ENCODE results near the gene MERTK. TPM values are rescaled to one million over a fixed set of nuclear protein-coding genes. Genes with fewer than 3 reads are reported as not detected.

Gene MERTK
- total and polyA plus RNA-seq, 2 of the 8 experiments (the other 6 are each of a cell fraction or from before 2014, with no cell fraction given) = 6.5 to 7.0 TPM

- ChIA-PET POLR2A (ENCODE audit: partially characterized antibody) (no interaction called here), CTCF (ENCODE audit: partially characterized antibody) (interaction anchor here (0.7 to 0.9 kb wide), 2 partner anchors 11 to 14 kb away, joined by 3 read pairs; no protein-coding TSS in a partner anchor)
- H3K27ac ChIP-seq (ENCODE audit: low read depth, low read length) = no peak overlapping the region
- H3K56ac ChIP-seq (replicated peaks; ENCODE audit: insufficient read length, low read depth, low read length) = no peak overlapping the region
- no peak overlapping the region for H2AK5ac ChIP-seq (ENCODE audit: low read depth, low read length)
- no peaks in the 10 kb centered on the region for H3K79me2 ChIP-seq (ENCODE audit: control insufficient read depth in 1 of 2, insufficient read depth in 2 of 2, low read length in 2 of 2)
- peaks cover 0 to 2% of the 10 kb centered on the region in 2 experiments for H4K20me1 ChIP-seq (replicated peaks in 1 of 2; ENCODE audit: control insufficient read depth in 1 of 2, insufficient read depth in 2 of 2, low read length in 2 of 2)
- H3K9ac ChIP-seq (replicated peaks in 1 of 4; ENCODE audit: extremely low read depth in 1 of 4, low read depth in 3 of 4, low read length in 3 of 4) = no peak overlapping the region
- no peaks in the 10 kb centered on the region for H3K79me1 ChIP-seq (ENCODE audit: low read depth, low read length)
- H4K8ac ChIP-seq (ENCODE audit: extremely low read depth, insufficient read depth, low read length) = no peak overlapping the region
- peaks cover 0 to 12% (median 5%) of the 10 kb centered on the region in 4 experiments; a peak in 4 of 8 replicates for H3K36me3 ChIP-seq (ENCODE audit: control insufficient read depth in 2 of 4, insufficient read depth in 4 of 4, low read length in 3 of 4)
- no peak overlapping the region for H2BK120ac ChIP-seq (replicated peaks; ENCODE audit: low read depth, low read length)
- no peak overlapping the region for H2BK20ac ChIP-seq (ENCODE audit: low read length)
- no peak overlapping the region for H3K4me2 ChIP-seq (ENCODE audit: insufficient read depth in 1 of 2, low read depth in 2 of 2, low read length in 2 of 2)
- no peaks in the 10 kb centered on the region for H3K4me1 ChIP-seq (replicated peaks in 1 of 4; ENCODE audit: control insufficient read depth in 3 of 4, insufficient read depth in 4 of 4, low read length in 3 of 4)
- no peak overlapping the region for H4K91ac ChIP-seq (replicated peaks; ENCODE audit: insufficient read length, low read length)
- H2AFZ ChIP-seq (ENCODE audit: low read length) = no peak overlapping the region
- H3K4me3 ChIP-seq (ENCODE audit: extremely low read depth in 1 of 4, insufficient read depth in 2 of 4, low read depth in 3 of 4, low read length in 4 of 4) = no peak overlapping the region
- no peaks in the 10 kb centered on the region for H3K23me2 ChIP-seq (ENCODE audit: low read depth, low read length)
- DNase-seq (ENCODE audit: low read depth in 1 of 2, low spot score in 2 of 2) (no peak), FAIRE-seq (no peak)
- H2BK12ac ChIP-seq (ENCODE audit: low read depth, low read length) = no peak overlapping the region
- WGBS, 2 experiments (ENCODE audit: extremely low coverage in 1 of 2, insufficient coverage in 1 of 2, insufficient read length in 1 of 2, insufficient replicate concordance in 2 of 2, low coverage in 1 of 2, low lambda C conversion rate in 2 of 2, missing lambda C conversion rate in 1 of 2) = 70% methylated on average over 1 of the region's 1 CpG; no CpG with 5 or more reads in 1 of the 2 experiments
- no peak overlapping the region for H3K18ac ChIP-seq (ENCODE audit: extremely low read depth, low read length)
- no peak overlapping the region for H4K5ac ChIP-seq (ENCODE audit: insufficient read length, low read depth, low read length)
- H3K4ac ChIP-seq (replicated peaks; ENCODE audit: insufficient read length, low read depth, low read length) = no peak overlapping the region
- H2BK15ac ChIP-seq (ENCODE audit: low read length) = no peak overlapping the region
- TF ChIP-seq ASH2L (IDR thresholded peaks at IDR 0.05; ENCODE audit: low read length) (no peak), ZNF274 (IDR thresholded peaks at IDR 0.05; ENCODE audit: borderline replicate concordance, extremely low read depth, low read length) (no peak), POU5F1 (IDR thresholded peaks at IDR 0.05; ENCODE audit: low read depth, low read length) (no peak)
- no peak overlapping the region for H3K14ac ChIP-seq (ENCODE audit: insufficient read length)
- no peaks in the 10 kb centered on the region for H3K27me3 ChIP-seq (replicated peaks in 1 of 4; ENCODE audit: control insufficient read depth in 3 of 4, extremely low read depth in 1 of 4, insufficient read depth in 3 of 4, low read length in 3 of 4)
- H2BK5ac ChIP-seq (ENCODE audit: low read depth, low read length) = no peak overlapping the region
- no peaks in the 10 kb centered on the region for H3K9me3 ChIP-seq (ENCODE audit: insufficient read depth in 2 of 2, low read depth in 1 of 2, low read length in 1 of 2)
- H3K23ac ChIP-seq (ENCODE audit: insufficient read length) = no peak overlapping the region
Observed at GRCh38 chr2:112062894-112063293, 164.5 kb downstream of the MERTK start.

Data from H1 (cell line).